ENCODE data around the gene MYO10. TPM values are rescaled to one million over a fixed set of nuclear protein-coding genes. Genes with fewer than 3 reads are reported as not detected.
A peak's percentile ranks its signal among the peaks of the same experiment; 100 is the strongest.

Gene MYO10
- total RNA-seq, 4 donors from 2014 or later = 30.6 to 55.9 (median 38.2) TPM

DNA sequence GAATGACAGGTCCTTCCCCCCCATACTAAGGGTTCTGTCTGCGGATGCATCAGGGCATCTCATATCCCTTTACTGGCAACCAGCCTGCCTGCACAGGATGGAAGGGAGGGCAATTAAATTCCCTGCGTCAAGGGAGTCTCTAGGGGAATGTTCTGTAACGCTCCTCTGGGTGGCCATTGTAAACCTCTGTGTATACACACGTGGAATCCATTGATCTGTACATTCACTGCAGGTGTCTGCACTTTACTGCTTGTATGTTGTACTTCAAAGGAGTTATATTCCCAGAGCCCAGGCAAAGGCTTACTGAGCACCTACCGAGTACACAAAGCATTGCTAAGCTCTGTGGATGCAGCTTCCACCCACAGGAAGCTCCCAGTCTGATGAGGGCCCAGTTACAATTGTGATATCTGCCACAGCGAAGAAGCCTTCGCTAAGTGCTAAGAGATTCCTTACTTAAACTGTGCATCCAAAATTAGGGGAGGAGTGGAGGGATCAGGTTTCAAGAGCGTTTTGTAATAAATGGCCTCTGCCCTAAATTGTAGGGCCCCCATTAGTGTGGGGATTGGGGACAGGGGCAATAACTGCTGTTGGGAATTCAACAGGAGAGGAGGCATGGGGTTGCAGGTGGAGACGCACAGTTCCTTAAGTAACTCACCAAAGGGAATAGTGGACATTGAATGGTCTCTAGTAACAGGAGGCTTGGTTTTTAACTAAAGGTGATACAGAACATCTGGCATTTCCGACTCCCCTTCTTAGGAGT lies 317.8 kb downstream of the MYO10 start:
- peak overlapping the region in 2 of 4 donors; percentile 91 to 92 for H3K27ac ChIP-seq

DNA sequence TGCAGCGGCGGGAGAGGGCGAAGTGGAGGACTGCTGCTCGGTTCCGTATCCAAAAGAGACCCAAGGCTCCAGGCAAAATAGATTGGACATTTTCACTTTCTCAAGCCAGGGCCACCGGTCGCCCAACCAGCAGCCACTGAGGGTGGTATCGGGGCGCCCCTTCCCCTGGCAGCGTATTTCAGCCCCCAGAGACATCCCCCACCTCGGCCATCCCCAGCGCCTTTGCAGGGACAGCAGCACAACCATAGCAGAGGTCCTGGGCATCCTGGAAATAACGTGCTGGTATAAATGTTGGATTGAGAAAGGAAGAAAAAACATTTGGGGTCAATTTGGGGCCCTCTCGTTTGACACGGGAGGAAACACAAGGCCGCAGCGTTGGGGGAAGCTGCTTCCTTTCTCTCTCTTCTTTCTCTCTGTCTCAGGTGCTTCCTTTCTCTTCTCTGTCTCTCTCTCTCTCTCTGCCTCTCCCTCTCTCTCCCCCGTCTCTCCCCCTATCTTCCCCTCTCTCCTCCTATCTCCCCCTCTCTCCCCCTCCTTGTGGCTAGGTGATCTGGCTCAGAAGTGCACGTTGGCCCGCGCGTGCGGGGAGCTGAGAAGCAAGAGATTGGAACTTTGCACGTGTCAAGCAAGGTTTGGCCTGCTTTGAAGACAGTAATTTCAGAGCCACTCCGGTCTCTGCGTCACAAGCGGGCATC lies 318.7 kb downstream of the MYO10 start:
- 30 to 37% methylated on average over 22 to 27 of the region's 27 CpGs for WGBS, 2 donors

More for the DNA sequence above, 317.8 kb downstream of the MYO10 start:
- no peak for DNase-seq (ENCODE audit: low spot score in 2 of 2)
- Histone ChIP-seq H3K4me3 (no peak overlapping the region), H3K36me3 (no peaks in the 10 kb centered on the region), H3K9me3 (no peaks in the 10 kb centered on the region), H3K27me3 (no peaks in the 10 kb centered on the region), H3K4me1 (peaks cover 0 to 13% (median 9%) of the 10 kb centered on the region in 4 donors)
- whole genome bisulfite sequencing, 2 donors = 78 to 82% methylated on average over 10 of the region's 10 CpGs
- TF ChIP-seq POLR2A (IDR thresholded peaks at IDR 0.05) (no peak), CTCF (IDR thresholded peaks at IDR 0.05) (no peak), EP300 (IDR thresholded peaks at IDR 0.05) (no peak)

GRCh38 chr5:16616536-16617273 lies 319.4 kb downstream of the MYO10 start, which contains the start of gene RETREG1:
Gene RETREG1, minus strand, starts transcription at chr5:16616997. Its CDS starts 26 bp downstream, at chr5:16616971.
- Histone ChIP-seq H3K27me3 (no peaks in the 10 kb centered on the region), H3K36me3 (no peaks in the 10 kb centered on the region), H3K27ac (peak within 1 kb of the TSS; percentile 72 to 92 (median 86)), H3K4me3 (peak within 1 kb of the TSS; percentile 69 to 88 (median 72)), H3K9me3 (no peaks in the 10 kb centered on the region), H3K4me1 (peaks cover 0 to 13% (median 9%) of the 10 kb centered on the region in 4 donors)
- peak; percentile 49 to 51 for DNase-seq (ENCODE audit: low spot score in 2 of 2)
- WGBS, 2 donors = 0 to 1% methylated on average over 17 to 35 of the region's 86 CpGs
- TF ChIP-seq EP300 (IDR thresholded peaks at IDR 0.05) = peak in 1 of 2 donors; percentile 50
- peak in 1 of 2 donors; percentile 52 for TF ChIP-seq POLR2A (IDR thresholded peaks at IDR 0.05)
- TF ChIP-seq CTCF (IDR thresholded peaks at IDR 0.05) = no peak

More for the DNA sequence above, 318.7 kb downstream of the MYO10 start:
- H3K27ac ChIP-seq = peak overlapping the region; percentile 72 to 92 (median 86)
- H3K4me3 ChIP-seq = peak overlapping the region; percentile 69 to 88 (median 72)
- peaks cover 0 to 13% (median 9%) of the 10 kb centered on the region in 4 donors for H3K4me1 ChIP-seq
- H3K9me3 ChIP-seq = no peaks in the 10 kb centered on the region
- TF ChIP-seq EP300 (IDR thresholded peaks at IDR 0.05) (no peak), CTCF (IDR thresholded peaks at IDR 0.05) (no peak), POLR2A (IDR thresholded peaks at IDR 0.05) (no peak)
- H3K36me3 ChIP-seq = no peaks in the 10 kb centered on the region
- no peaks in the 10 kb centered on the region for H3K27me3 ChIP-seq
- DNase-seq (ENCODE audit: low spot score in 2 of 2) = no peak

- Histone ChIP-seq H3K27ac (peak overlapping the region; percentile 72 to 92 (median 86)), H3K4me3 (peak overlapping the region; percentile 69 to 88 (median 72)), H3K36me3 (no peaks in the 10 kb centered on the region), H3K4me1 (peaks cover 0 to 13% (median 9%) of the 10 kb centered on the region in 4 donors), H3K9me3 (no peaks in the 10 kb centered on the region), H3K27me3 (no peaks in the 10 kb centered on the region)
- 15 to 17% methylated on average over 17 to 31 of the region's 31 CpGs for WGBS, 2 donors
- TF ChIP-seq EP300 (IDR thresholded peaks at IDR 0.05) = peak in 1 of 2 donors; percentile 3
- TF ChIP-seq POLR2A (IDR thresholded peaks at IDR 0.05) = no peak
- TF ChIP-seq CTCF (IDR thresholded peaks at IDR 0.05) = no peak
- no peak for DNase-seq (ENCODE audit: low spot score in 2 of 2)
Measured at GRCh38 chr5:16615741-16616535, 320.1 kb downstream of the MYO10 start.

Data from tibial nerve (tissue), 4 donors.